Adipose tissue (tissue), 3 donors: Measurements from ENCODE around the gene RETREG2. TPM values are rescaled to one million over a fixed set of nuclear protein-coding genes. Genes with fewer than 3 reads are reported as not detected.
A peak's percentile ranks its signal among the peaks of the same experiment; 100 is the strongest.

ENCODE experiments used
- H3K27ac ChIP-seq: one replicate; pipeline ENCODE4 v1.5.1; 2013; ENCODE audit warnings: low read depth, low read length
- WGBS, 3 donors: extraction: QIAGEN DNeasy Blood & Tissue Kit; methylation state at CpG; one replicate each; pipeline ENCODE4 v1.1.7; 2013; 5-methylcytosine and 5-hydroxymethylcytosine counted together
- polyA plus RNA-seq, 3 donors: library from polyadenylated mRNA; stranded (reverse); fragments of 200-250 nt; gene quantifications; one replicate each; pipeline ENCODE4 v1.2.3, GENCODE V29; 2013
- donor health status: healthy with polysubstance abuse.
- donor health status: Bipolar disorder and iron deficiency.
- donor health status: healthy.

RETREG2 gene
- polyA plus RNA-seq, 3 donors = 34.3 to 44.2 (median 40.2) TPM

DNA sequence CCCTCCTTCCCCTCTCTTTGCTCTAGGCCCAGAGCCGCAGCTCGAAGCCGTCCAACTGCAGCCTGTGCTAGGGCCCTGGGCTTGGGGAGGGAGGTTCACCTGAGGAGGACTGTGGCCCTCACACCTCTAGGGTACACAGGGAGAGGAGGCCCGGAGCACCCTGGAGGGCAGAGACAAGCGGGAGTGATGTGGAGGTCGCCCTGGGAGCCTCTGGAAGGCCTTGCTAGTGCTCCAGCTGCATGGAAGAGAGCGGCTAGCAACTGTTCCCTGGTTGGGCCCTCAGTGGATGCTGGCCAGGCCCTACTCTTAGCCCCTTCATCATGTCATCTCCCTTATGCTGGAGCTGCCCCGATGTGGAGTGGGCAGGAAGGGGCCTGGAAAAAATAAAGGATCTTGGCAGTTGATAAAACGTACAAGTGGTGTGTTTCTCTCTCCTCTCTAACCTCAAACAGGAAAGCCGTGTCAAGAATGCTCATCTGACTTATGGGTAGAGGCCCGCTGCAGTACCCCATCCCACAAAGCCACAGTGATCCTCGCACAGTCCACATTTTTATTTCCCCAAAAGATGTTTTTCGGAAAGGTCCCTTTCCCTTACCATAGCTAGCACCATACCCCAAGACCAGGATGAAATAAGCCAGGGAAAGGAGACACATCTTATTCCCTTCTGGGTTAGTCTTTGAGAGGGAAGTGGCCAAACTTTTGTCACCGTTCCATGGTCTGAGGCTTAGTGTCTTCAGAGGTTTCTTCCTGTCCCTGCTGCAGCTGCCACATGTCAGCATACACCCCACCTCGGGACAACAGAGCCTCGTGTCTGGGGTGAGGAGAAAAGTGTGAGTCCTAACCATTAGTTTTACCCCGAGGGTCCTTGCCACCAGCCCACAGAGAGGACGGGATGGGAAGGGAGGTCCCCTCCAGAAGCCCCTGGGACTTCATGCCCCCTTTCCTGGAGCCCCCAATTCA, 31.4 kb downstream of the RETREG2 start:
- 58 to 85% (median 60%) methylated on average over 18 of the region's 18 CpGs for WGBS, 3 donors
- H3K27ac ChIP-seq = no peak overlapping the region

DNA sequence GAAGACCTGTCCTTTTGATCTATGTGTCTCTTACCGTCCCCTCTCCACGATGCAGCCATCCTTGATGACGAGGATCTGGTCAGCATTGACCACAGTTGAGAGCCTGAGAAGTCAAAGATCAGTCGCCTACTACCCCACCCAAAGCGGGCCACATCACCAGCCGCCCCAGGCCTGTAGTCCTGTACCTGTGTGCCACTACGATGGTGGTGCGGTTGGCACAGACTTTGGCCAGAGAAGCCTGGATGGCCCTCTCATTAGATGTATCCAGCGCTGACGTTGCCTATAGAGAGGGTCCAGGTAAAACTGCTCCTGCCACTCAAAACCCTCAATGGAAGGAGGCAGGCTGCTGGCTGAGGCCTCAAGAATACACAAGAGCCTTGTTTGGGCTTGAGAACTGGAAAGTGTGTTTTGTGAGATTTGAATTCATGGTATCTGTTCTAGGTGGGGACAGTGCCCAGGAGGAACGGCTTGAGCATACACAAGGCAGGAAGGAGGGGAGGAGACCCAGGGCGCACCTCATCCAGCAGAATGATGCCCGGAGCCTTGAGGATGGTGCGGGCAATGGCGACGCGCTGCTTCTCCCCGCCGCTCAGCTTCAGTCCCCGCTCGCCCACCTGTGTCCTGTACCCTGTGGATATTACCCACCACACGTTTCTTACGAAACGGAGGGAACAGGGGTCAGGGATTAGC, 32.3 kb downstream of the RETREG2 start:
- no peak overlapping the region for H3K27ac ChIP-seq
- WGBS, 3 donors = 92 to 94% (median 92%) methylated on average over 24 of the region's 24 CpGs

DNA sequence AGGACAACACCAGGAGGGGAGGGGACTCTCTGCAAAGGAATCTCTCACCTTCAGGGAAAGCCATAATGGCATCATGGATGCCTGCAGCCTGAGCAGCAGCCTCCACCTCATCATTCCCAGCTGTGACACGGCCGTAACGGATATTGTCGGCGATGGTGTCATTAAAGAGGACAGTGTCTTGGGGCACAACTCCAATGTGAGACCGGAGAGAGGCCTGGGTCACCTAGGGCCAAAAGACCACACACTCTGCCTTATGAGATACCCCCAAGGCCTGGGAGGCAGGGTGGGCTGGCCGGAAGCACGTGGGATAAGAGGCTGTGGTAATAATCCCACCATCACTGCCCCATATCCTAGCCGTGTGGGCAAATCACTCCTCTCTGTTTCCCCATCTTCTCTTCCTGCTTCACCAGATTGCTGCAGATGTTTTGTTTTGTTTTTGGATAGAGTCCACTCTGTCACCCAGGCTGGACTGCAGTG, 32.8 kb downstream of the RETREG2 start:
- no peak overlapping the region for H3K27ac ChIP-seq
- WGBS, 3 donors = 84 to 94% (median 85%) methylated on average over 9 of the region's 9 CpGs

DNA sequence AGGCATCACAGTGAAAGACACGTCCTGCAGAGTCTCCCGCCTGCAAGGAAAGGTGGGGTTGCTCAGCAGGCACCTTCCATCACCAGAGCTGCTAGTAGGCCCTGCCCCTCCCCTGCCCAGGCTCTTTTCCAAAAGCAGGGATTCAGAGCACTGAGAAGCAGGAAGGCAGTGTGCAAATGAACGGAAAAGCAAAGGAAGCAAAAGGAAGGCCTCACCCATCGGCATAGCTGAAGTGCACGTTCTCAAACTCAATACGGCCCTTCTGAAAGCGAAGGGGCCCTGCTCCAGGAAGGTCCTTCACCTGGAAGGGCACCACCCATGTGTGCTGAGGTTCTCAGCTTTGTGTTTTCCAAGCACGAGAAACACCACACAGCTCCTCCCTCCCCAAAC, 34.9 kb downstream of the RETREG2 start:
- no peak overlapping the region for H3K27ac ChIP-seq
- 83 to 91% (median 87%) methylated on average over 8 of the region's 8 CpGs for WGBS, 3 donors

DNA sequence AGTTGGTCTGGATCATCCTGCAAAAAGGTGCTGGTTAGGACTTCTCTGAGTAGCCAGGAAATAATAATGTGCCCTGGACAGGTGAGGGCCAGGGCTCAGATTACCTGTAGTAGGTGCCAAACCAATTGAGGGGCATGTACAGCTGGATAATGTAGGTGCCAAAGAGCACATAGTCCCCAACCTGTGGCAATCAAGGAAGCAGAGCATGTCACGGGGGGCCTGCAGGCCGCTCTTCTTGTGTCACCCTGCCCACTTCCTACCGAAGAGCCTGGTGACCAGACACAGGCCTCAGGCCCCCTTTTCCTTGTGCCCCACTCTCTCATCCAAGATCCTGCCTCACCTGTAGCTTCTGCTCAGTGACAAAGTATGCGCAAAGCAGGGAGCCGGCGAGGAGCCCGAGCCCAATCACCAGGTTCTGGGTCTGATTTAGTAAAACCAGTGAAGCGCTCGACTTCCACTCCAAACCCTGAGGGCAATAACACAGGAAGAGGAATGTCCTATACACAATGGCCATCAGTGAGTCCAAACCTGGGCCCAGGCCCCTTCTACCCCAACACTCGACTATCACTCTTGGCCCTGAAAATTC, 35.5 kb downstream of the RETREG2 start:
- 86 to 90% (median 88%) methylated on average over 10 of the region's 10 CpGs for WGBS, 3 donors
- no peak overlapping the region for H3K27ac ChIP-seq

DNA sequence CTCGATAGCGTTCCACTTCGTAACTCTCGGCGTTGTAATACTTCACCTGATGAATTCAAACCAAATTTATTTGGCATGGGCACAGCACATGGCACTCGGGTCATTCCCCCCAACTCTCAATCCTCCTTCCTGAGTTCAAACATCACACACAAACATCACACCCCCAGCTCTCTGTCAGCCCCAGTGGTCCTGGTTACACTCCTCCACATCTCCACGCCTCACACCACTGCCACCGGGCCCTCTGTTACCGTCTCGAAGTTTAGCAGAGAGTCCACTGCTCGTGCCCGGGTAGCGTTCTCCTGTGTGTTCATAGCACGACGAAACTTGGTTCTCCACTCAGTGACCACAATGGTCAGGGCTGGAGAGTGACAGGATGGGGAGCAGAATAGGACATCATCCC, 36.1 kb downstream of the RETREG2 start:
- WGBS, 3 donors = 94 to 98% (median 95%) methylated on average over 15 of the region's 15 CpGs
- H3K27ac ChIP-seq = no peak overlapping the region

- 92 to 94% (median 94%) methylated on average over 6 of the region's 6 CpGs for WGBS, 3 donors
- no peak overlapping the region for H3K27ac ChIP-seq
Measured at GRCh38 chr2:219214786-219215185, 36.7 kb downstream of the RETREG2 start.

DNA sequence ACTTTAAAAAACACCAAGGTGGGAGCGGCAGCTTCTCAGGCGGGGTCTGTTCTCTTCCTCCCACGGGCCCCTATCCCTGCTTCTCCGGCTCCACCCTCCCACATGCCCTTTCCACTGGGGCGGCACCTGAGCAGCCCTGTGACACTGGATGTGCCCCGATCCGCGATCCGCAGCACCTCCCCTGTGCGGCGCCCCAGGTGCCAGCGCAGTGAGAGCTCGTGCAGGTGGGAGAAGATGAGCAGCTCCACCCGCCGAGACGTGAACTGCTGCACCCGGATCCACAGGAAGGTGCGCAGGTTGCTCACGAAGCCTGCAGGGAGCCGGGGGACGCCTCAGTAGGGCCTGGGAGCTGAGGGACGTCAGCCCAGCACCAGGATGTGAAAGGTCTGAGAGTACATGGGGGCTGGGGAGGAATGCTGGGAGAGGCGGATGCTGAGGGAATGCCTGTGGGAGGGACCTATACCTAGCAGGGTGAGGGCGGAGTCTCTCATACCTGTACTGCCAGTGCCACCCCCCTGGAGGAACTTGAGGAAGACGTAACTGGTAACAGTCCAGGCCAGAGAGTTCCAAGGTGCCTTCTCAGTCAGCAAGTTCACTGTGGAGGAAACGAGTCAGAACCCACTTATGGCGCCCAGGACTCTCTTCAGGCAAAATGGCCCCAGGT, 37.9 kb downstream of the RETREG2 start:
- 91 to 93% (median 93%) methylated on average over 27 of the region's 27 CpGs for WGBS, 3 donors
- H3K27ac ChIP-seq = no peak overlapping the region

- 85 to 91% (median 90%) methylated on average over 6 of the region's 6 CpGs for WGBS, 3 donors
- H3K27ac ChIP-seq = no peak overlapping the region
Measured at GRCh38 chr2:219216535-219216915, 38.5 kb downstream of the RETREG2 start.

GRCh38 chr2:219218217-219218731, 40.2 kb downstream of the RETREG2 start:
- WGBS, 3 donors = 0 to 1% (median 1%) methylated on average over 29 to 37 of the region's 37 CpGs
- peak overlapping the region; percentile 75 for H3K27ac ChIP-seq

GRCh38 chr2:219218732-219219701, 40.9 kb downstream of the RETREG2 start, which contains the start of gene ABCB6:
TSS of gene ABCB6 (minus strand) at chr2:219218958. CDS start at chr2:219218673, 285 bp downstream.
- WGBS, 3 donors = 8% methylated on average over 62 to 71 of the region's 71 CpGs
- H3K27ac ChIP-seq = peak within 1 kb of the TSS; percentile 75

DNA sequence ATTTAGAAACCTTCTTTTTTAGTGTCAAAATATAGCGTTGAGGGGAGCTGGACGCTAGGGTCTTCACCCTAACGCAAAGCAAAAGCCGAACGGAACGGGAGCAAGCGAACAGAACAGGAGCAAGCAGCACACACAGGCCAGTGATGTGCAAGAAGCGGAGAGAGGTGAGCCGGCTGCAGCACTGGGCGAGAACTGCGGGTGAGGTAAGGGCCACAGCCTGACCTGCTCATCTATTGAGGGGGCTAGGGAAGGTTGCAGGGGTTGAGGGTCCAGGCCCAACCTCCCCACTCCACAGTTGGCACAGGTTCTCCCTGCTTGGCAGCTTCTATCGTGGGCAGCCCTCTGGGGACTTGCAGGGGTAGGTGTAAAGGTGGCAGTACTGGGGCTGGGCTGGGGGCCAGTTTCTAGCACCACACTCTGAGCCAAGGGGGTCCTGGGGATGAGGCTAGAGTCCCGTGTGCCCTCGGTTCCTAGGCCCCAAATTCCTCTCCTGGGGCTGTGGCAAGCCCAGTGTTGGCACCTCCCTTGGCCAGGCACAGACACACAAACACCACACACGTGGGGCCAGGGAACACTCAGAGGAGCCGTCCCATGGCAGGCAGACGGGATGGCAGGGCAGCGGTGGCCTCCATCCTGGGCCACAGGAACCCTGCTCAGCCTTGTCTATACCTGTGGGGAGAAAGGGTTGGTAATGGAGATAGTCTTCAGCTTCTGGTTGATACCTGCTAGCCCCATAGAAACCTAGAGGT, 41.9 kb downstream of the RETREG2 start:
- WGBS, 3 donors = 89 to 91% (median 89%) methylated on average over 18 of the region's 18 CpGs
- H3K27ac ChIP-seq = no peak overlapping the region

GRCh38 chr2:219220652-219221402, 42.8 kb downstream of the RETREG2 start:
- H3K27ac ChIP-seq = no peak overlapping the region
- WGBS, 3 donors = 89 to 92% (median 90%) methylated on average over 19 of the region's 19 CpGs

DNA sequence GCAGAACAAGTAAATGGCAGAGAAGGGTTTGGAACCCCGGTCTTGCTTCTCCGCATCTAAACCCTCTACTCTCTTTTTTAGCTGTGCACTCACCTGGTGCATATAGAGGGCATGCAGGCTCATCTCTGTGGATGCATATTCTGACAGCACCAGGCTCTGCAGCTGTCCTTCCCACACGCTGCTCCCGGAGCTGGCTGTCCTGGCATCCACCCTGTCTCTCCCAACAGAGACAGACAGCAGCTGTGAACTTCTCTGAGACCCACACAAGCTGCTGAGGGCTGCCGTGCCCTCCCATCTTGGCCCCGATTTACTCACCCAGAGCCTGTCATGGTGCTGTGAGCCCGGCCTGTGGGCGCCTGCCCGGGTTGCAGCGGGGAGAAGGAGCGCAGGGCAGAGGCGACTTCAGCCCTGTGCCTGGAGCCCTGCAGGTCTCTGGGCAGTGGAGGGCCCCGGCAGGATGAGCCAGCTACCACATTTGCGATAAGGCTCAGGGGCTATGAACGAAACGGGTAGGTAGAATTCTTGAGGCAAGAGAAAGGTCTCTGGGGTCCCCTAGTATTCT, 44.0 kb downstream of the RETREG2 start:
- 94 to 96% (median 95%) methylated on average over 16 of the region's 16 CpGs for WGBS, 3 donors
- H3K27ac ChIP-seq = no peak overlapping the region

DNA sequence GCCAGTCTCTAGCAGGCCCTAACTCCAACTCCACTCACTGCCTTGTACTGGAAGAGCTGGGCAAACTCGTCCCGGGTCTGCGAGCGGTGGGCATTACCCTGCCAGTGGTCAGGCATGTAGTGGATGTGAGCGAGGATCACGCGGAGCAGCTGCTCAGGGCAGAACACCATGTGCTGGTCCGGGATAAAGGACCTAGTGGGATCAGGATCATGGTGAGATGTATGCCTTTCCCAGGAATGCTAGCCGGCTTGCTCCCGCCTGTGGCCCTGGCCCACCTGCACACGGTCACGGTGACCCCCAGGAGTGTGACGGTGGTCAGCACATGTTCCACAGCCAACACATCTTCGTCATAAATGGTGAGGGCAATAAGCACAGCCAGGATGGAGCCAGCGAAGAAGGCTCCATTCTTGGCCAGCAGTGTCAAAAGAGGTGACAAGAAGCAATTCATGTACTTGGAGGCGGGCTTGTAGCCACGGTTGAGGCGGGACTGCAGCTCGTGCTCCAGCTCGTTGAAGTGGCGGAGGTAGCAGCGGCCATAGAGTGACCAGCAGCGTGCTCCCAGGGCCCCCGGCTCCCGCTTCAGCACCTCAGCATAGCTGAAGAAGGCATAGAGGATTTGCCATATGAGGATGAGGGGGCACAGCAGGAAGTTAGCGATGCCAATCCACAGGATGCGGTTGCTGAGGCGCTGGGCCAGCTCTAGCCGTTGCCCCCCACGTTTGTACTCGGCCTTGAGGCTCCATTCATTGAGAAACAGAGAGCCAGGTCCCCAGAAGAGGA, 45.9 kb downstream of the RETREG2 start:
- WGBS, 3 donors = 92 to 93% (median 92%) methylated on average over 31 of the region's 31 CpGs
- H3K27ac ChIP-seq = no peak overlapping the region
